ENCODE measurements around the gene MRPS27. TPM values are rescaled to one million over a fixed set of nuclear protein-coding genes. Genes with fewer than 3 reads are reported as not detected.

MRPS27 gene
- total and polyA plus RNA-seq, 4 donors: 17.6 to 38.7 (median 34.9) TPM

- DNase-seq (ENCODE audit: low spot score): no peak
- no peaks in the 10 kb centered on the region for H3K27me3 ChIP-seq (ENCODE audit: control insufficient read depth in 4 of 4, insufficient read depth in 4 of 4, low read length in 3 of 4)
- peaks cover 0 to 11% (median 7%) of the 10 kb centered on the region in 4 donors for H3K36me3 ChIP-seq (ENCODE audit: control insufficient read depth in 4 of 4, insufficient read depth in 3 of 4, low read depth in 1 of 4, low read length in 3 of 4)
- TF ChIP-seq FOXA1 (IDR thresholded peaks at IDR 0.05): no peak
- no peak for TF ChIP-seq EGR1 (IDR thresholded peaks at IDR 0.05; ENCODE audit: low read depth in 2 of 2)
- TF ChIP-seq HNF4A (conservative IDR thresholded peaks at IDR 0.05): no peak
- no peak for TF ChIP-seq RXRA (IDR thresholded peaks at IDR 0.05)
- no peak for TF ChIP-seq YY1 (IDR thresholded peaks at IDR 0.05)
- TF ChIP-seq GABPA (IDR thresholded peaks at IDR 0.05 in 1 of 2, conservative IDR thresholded peaks at IDR 0.05 in 1 of 2): no peak
- no peak for TF ChIP-seq JUND (IDR thresholded peaks at IDR 0.05)
- TF ChIP-seq MAX (IDR thresholded peaks at IDR 0.05): no peak
- TF ChIP-seq CTCF (IDR thresholded peaks at IDR 0.05; ENCODE audit: low read depth, low read length, missing input control): no peak
- TF ChIP-seq ZBTB33 (IDR thresholded peaks at IDR 0.05): no peak
- TF ChIP-seq RAD21 (IDR thresholded peaks at IDR 0.05): no peak
- no peak for TF ChIP-seq HNF4G (IDR thresholded peaks at IDR 0.05)
- TF ChIP-seq SP1 (IDR thresholded peaks at IDR 0.05): no peak
- no peak overlapping the region for H3K4me3 ChIP-seq (ENCODE audit: low read depth in 1 of 3, low read length in 3 of 3)
- WGBS: over 99% methylated on average over 4 of the region's 4 CpGs
- H3K27ac ChIP-seq (ENCODE audit: low read depth in 1 of 2, low read length in 2 of 2): no peak overlapping the region
- H3K9me3 ChIP-seq (ENCODE audit: control insufficient read depth in 4 of 4, low read length in 3 of 4): no peaks in the 10 kb centered on the region
- no peak overlapping the region for H3K9ac ChIP-seq (ENCODE audit: low read depth in 1 of 2, low read length in 2 of 2)
- H3K4me1 ChIP-seq (ENCODE audit: control insufficient read depth in 4 of 4, insufficient read depth in 4 of 4, low read length in 3 of 4): no peaks in the 10 kb centered on the region
These were observed 44.9 kb upstream of the MRPS27 start for GRCh38 chr5:72364951-72365350.

- Histone ChIP-seq H3K36me3 (ENCODE audit: control insufficient read depth in 4 of 4, insufficient read depth in 3 of 4, low read depth in 1 of 4, low read length in 3 of 4) (peaks cover 0 to 19% (median 9%) of the 10 kb centered on the region in 4 donors), H3K27me3 (ENCODE audit: control insufficient read depth in 4 of 4, insufficient read depth in 4 of 4, low read length in 3 of 4) (no peaks in the 10 kb centered on the region), H3K4me3 (ENCODE audit: low read depth in 1 of 3, low read length in 3 of 3) (no peak overlapping the region), H3K27ac (ENCODE audit: low read depth in 1 of 2, low read length in 2 of 2) (no peak overlapping the region), H3K4me1 (ENCODE audit: control insufficient read depth in 4 of 4, insufficient read depth in 4 of 4, low read length in 3 of 4) (no peaks in the 10 kb centered on the region), H3K9me3 (ENCODE audit: control insufficient read depth in 4 of 4, low read length in 3 of 4) (no peaks in the 10 kb centered on the region), H3K9ac (ENCODE audit: low read depth in 1 of 2, low read length in 2 of 2) (no peak overlapping the region)
- TF ChIP-seq HNF4G (IDR thresholded peaks at IDR 0.05) (no peak), YY1 (IDR thresholded peaks at IDR 0.05) (no peak), NR2F2 (IDR thresholded peaks at IDR 0.05) (no peak), RAD21 (IDR thresholded peaks at IDR 0.05) (no peak), ZBTB33 (IDR thresholded peaks at IDR 0.05) (no peak), FOXA2 (IDR thresholded peaks at IDR 0.05) (no peak), EGR1 (IDR thresholded peaks at IDR 0.05; ENCODE audit: low read depth in 2 of 2) (no peak), FOXA1 (IDR thresholded peaks at IDR 0.05) (no peak), TAF1 (conservative IDR thresholded peaks at IDR 0.05) (no peak), RXRA (IDR thresholded peaks at IDR 0.05) (no peak), GABPA (IDR thresholded peaks at IDR 0.05 in 1 of 2, conservative IDR thresholded peaks at IDR 0.05 in 1 of 2) (no peak), CTCF (IDR thresholded peaks at IDR 0.05; ENCODE audit: low read depth, low read length, missing input control) (no peak), MAX (IDR thresholded peaks at IDR 0.05) (no peak), SP1 (IDR thresholded peaks at IDR 0.05) (no peak), REST (IDR thresholded peaks at IDR 0.05) (no peak), HNF4A (conservative IDR thresholded peaks at IDR 0.05) (no peak), ATF3 (IDR thresholded peaks at IDR 0.05) (no peak), JUND (IDR thresholded peaks at IDR 0.05) (no peak)
- no peak for DNase-seq (ENCODE audit: low spot score)
- 92% methylated on average over 1 of the region's 1 CpG for WGBS
These were observed 44.1 kb upstream of the MRPS27 start for GRCh38 chr5:72364171-72364570.

Measured in liver (tissue), 9 donors.